ENCODE data around the gene PARD3B. TPM values are rescaled to one million over a fixed set of nuclear protein-coding genes. Genes with fewer than 3 reads are reported as not detected.

Gene PARD3B
- total and polyA plus RNA-seq, 2 of the 8 experiments (the other 6 are each of a cell fraction or from before 2014, with no cell fraction given): 1.2 to 5.7 TPM

GRCh38 chr2:205267323-205267722, 722.0 kb downstream of the PARD3B start:
- no peak overlapping the region for H4K5ac ChIP-seq (ENCODE audit: insufficient read length, low read depth, low read length)
- H2BK15ac ChIP-seq (ENCODE audit: low read length): no peak overlapping the region
- FAIRE-seq: peak; percentile 96
- H3K9ac ChIP-seq (replicated peaks in 1 of 4; ENCODE audit: extremely low read depth in 1 of 4, low read depth in 3 of 4, low read length in 3 of 4): no peak overlapping the region
- TF ChIP-seq TEAD4 (IDR thresholded peaks at IDR 0.05; ENCODE audit: low read depth, low read length) (peak; percentile 73), USF2 (IDR thresholded peaks at IDR 0.05; ENCODE audit: low read length) (no peak)
- H4K20me1 ChIP-seq (replicated peaks in 1 of 2; ENCODE audit: control insufficient read depth in 1 of 2, insufficient read depth in 2 of 2, low read length in 2 of 2): no peaks in the 10 kb centered on the region
- no peak overlapping the region for H4K91ac ChIP-seq (replicated peaks; ENCODE audit: insufficient read length, low read length)
- no peak overlapping the region for H3K18ac ChIP-seq (ENCODE audit: extremely low read depth, low read length)
- H3K23me2 ChIP-seq (ENCODE audit: low read depth, low read length): no peaks in the 10 kb centered on the region
- H2BK120ac ChIP-seq (replicated peaks; ENCODE audit: low read depth, low read length): no peak overlapping the region
- no peak overlapping the region for H2AFZ ChIP-seq (ENCODE audit: low read length)
- no peaks in the 10 kb centered on the region for H3K27me3 ChIP-seq (replicated peaks in 1 of 4; ENCODE audit: control insufficient read depth in 3 of 4, extremely low read depth in 1 of 4, insufficient read depth in 3 of 4, low read length in 3 of 4)
- H3K9me3 ChIP-seq (ENCODE audit: insufficient read depth in 2 of 2, low read depth in 1 of 2, low read length in 1 of 2): no peaks in the 10 kb centered on the region
- WGBS, 2 experiments (ENCODE audit: extremely low coverage in 1 of 2, insufficient coverage in 1 of 2, insufficient read length in 1 of 2, insufficient replicate concordance in 2 of 2, low coverage in 1 of 2, low lambda C conversion rate in 2 of 2, missing lambda C conversion rate in 1 of 2): 22% methylated on average over 2 of the region's 2 CpGs; no CpG with 5 or more reads in 1 of the 2 experiments
- DNase-seq (ENCODE audit: low read depth in 1 of 2, low spot score in 2 of 2): no peak
- H3K79me1 ChIP-seq (ENCODE audit: low read depth, low read length): no peaks in the 10 kb centered on the region
- H3K4me3 ChIP-seq (ENCODE audit: extremely low read depth in 1 of 4, insufficient read depth in 2 of 4, low read depth in 3 of 4, low read length in 4 of 4): no peak overlapping the region
- no peak overlapping the region for H3K14ac ChIP-seq (ENCODE audit: insufficient read length)
- POLR2A ChIA-PET (ENCODE audit: partially characterized antibody): no interaction called here
- H3K4me2 ChIP-seq (ENCODE audit: insufficient read depth in 1 of 2, low read depth in 2 of 2, low read length in 2 of 2): peak overlapping the region; percentile 2 to 12; a peak in 1 of 4 replicates
- H3K23ac ChIP-seq (ENCODE audit: insufficient read length): no peak overlapping the region
- H2BK12ac ChIP-seq (ENCODE audit: low read depth, low read length): no peak overlapping the region
- no peak overlapping the region for H2AK5ac ChIP-seq (ENCODE audit: low read depth, low read length)
- H3K79me2 ChIP-seq (ENCODE audit: control insufficient read depth in 1 of 2, insufficient read depth in 2 of 2, low read length in 2 of 2): no peaks in the 10 kb centered on the region
- H4K8ac ChIP-seq (ENCODE audit: extremely low read depth, insufficient read depth, low read length): no peak overlapping the region
- peaks cover 0 to 18% (median 4%) of the 10 kb centered on the region in 4 experiments; a peak in 3 of 7 replicates for H3K4me1 ChIP-seq (replicated peaks in 1 of 4; ENCODE audit: control insufficient read depth in 3 of 4, insufficient read depth in 4 of 4, low read length in 3 of 4)
- no peaks in the 10 kb centered on the region for H3K36me3 ChIP-seq (ENCODE audit: control insufficient read depth in 2 of 4, insufficient read depth in 4 of 4, low read length in 3 of 4)
- CTCF ChIA-PET (ENCODE audit: partially characterized antibody): interaction anchor here (1.0 to 2.1 kb wide), 2 partner anchors 9 to 17 kb away, joined by 3 to 5 read pairs; no protein-coding TSS in a partner anchor
- no peak overlapping the region for H3K27ac ChIP-seq (ENCODE audit: low read depth, low read length)
- 0 out of 2 replicates have a peak overlapping the region, but pooled peaks have one; percentile 18 for H2BK5ac ChIP-seq (ENCODE audit: low read depth, low read length)
- H2BK20ac ChIP-seq (ENCODE audit: low read length): no peak overlapping the region
- no peak overlapping the region for H3K56ac ChIP-seq (replicated peaks; ENCODE audit: insufficient read length, low read depth, low read length)
- no peak overlapping the region for H3K4ac ChIP-seq (replicated peaks; ENCODE audit: insufficient read length, low read depth, low read length)

Data from H1 (cell line).